Effector memory CD8-positive, alpha-beta T cell (primary cell): Measurements from ENCODE around the gene GPANK1.

ENCODE experiments used
- ATAC-seq: fragments of 150-1000 bp; cut with Tn5 transposase; replicated peaks from 2 replicates; pipeline ENCODE4 v1.10.0; 2021; ENCODE audit warnings: mild to moderate bottlenecking, moderate library complexity
- DNase-seq, 3 experiments: peaks; one replicate each; pipeline ENCODE4 v3.0.0; 2021
- H3K27ac Mint-ChIP-seq, 2 donors: one replicate each; pipeline ENCODE4 v1.8.0; 2022; ENCODE audit warnings: mild to moderate bottlenecking in 2 of 2, mixed read lengths in 2 of 2, moderate library complexity in 2 of 2
- H3K27me3 Mint-ChIP-seq, 2 donors: one replicate each; pipeline ENCODE4 v1.8.0; 2022; ENCODE audit warnings: mixed read lengths in 2 of 2
- H3K36me3 Mint-ChIP-seq: one replicate; pipeline ENCODE4 v1.8.0; 2022; ENCODE audit warnings: mild to moderate bottlenecking, moderate library complexity, mixed read lengths; ENCODE audit not compliant: insufficient read depth
- H3K4me1 Mint-ChIP-seq, 2 donors: one replicate each; pipeline ENCODE4 v1.8.0; 2022; ENCODE audit warnings: low read depth in 2 of 2, mixed read lengths in 2 of 2
- H3K4me3 Mint-ChIP-seq, 2 donors: one replicate each; pipeline ENCODE4 v1.8.0; 2022; ENCODE audit warnings: mild to moderate bottlenecking in 2 of 2, mixed read lengths in 2 of 2, moderate library complexity in 2 of 2
- H3K9me3 Mint-ChIP-seq, 2 donors: one replicate each; pipeline ENCODE4 v1.8.0; 2022; ENCODE audit warnings: mixed read lengths in 2 of 2

The GPANK1 gene

DNA sequence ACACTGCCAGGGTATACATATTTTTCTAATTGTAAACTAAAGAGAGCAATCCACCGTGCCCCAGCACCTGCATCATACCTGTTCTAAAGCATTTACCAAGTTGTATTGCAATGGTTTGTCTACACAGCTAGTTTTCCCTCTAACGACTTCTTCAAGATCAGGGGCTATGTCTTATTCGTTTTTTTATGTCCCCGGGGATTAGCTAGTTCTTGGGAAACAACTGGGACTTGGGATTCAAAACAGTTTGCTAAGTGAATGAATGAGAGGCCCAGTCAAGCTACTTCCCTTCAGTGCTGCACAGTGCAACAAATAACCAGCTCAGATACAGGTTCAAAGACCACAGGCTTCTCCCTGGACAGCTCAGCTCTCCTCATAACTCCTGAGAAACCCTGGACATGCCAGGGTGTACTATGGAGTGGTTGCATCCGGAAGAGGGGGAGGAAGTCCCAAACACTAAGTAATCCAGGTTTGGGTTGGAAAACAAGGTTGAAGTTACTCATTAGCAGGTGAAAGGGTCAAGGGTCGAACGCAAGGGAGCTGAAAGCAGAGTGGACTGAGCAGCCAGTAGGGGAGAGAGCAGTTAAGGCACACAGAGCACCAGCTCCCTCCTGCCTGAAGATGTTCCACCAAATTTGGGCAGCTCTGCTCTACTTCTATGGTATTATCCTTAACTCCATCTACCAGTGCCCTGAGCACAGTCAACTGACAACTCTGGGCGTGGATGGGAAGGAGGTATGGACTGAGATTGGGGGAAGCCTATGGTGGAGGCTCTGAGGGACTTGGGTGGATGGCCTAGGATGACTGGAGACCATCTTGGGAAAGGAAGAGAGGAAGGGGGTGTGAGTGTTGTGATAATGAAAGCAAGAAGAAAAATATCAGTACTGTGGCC is 9.2 kb downstream of the GPANK1 start, which contains the start of gene APOM:
APOM (plus strand) TSS at position 546 of the 889 bp plus-strand sequence; CDS start at position 619, 73 bp downstream.
- Mint-ChIP-seq H3K4me3 (peak within 1 kb of the TSS in 1 of 2 donors; percentile 20), H3K27me3 (no peaks in the 10 kb centered on the region), H3K36me3 (peaks cover 32% of the 10 kb centered on the region), H3K27ac (peak within 1 kb of the TSS; percentile 49 to 85), H3K4me1 (peaks cover 50 to 55% of the 10 kb centered on the region in 2 donors), H3K9me3 (no peaks in the 10 kb centered on the region)
- ATAC-seq (no peak), DNase-seq (no peak)

GRCh38 chr6:31654574-31655348 is 10.0 kb downstream of the GPANK1 start:
- no peaks in the 10 kb centered on the region for H3K9me3 Mint-ChIP-seq
- DNase-seq = no peak
- peaks cover 45 to 51% of the 10 kb centered on the region in 2 donors for H3K4me1 Mint-ChIP-seq
- peak overlapping the region in 1 of 2 donors; percentile 49 for H3K27ac Mint-ChIP-seq
- peaks cover 33% of the 10 kb centered on the region for H3K36me3 Mint-ChIP-seq
- H3K27me3 Mint-ChIP-seq = no peaks in the 10 kb centered on the region
- H3K4me3 Mint-ChIP-seq = no peak overlapping the region
- no peak for ATAC-seq

DNA sequence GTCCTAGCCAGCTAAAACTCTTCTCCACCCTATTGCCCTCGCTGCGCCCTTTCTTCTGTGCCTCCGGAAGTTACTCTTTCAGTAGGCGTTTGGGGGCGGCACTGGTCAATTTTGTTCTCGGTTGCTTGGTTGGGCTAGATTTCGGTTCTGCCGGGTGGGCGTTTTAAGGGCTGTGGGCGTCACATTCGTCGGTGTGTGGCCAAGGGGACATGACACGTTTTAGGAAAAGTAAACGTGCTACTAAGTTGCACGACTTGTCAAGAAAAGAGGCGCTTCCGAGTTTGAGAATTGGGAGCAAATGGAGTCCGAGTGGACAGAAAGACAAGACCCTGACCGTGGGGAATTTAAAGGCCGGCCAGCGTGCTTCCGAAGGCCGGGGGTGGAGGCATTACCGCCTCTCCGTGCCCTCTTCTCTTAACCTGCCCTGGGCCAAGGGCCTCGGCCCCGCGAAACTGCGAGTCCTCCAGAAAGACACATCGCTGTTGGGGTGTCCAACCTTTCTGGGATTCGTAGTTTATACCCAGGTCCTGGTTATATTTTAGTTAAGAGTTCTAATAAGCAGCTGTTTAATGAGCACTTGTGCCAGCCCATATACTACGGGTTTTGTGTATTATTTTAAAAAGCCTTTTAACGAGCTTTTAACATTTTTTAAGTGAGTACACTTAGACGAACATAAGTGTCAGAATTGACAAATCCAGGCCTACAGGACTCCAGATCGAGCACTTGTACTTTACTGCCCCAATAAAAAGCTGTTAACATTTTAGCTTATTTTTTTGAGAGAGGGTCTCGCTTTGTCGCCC is 11.7 kb downstream of the GPANK1 start:
- peak; percentile 73 for ATAC-seq
- Mint-ChIP-seq H3K27ac (peak overlapping the region; percentile 98 to 99), H3K4me1 (peaks cover 33 to 42% of the 10 kb centered on the region in 2 donors), H3K27me3 (no peaks in the 10 kb centered on the region), H3K4me3 (peak overlapping the region; percentile 89 to 97), H3K36me3 (peaks cover 41% of the 10 kb centered on the region), H3K9me3 (no peaks in the 10 kb centered on the region)
- peak in 1 of 3 experiments; percentile 83 for DNase-seq

- Mint-ChIP-seq H3K27ac (peak overlapping the region; percentile 98 to 99), H3K27me3 (no peaks in the 10 kb centered on the region), H3K9me3 (no peaks in the 10 kb centered on the region), H3K4me3 (peak overlapping the region; percentile 89 to 97), H3K4me1 (peaks cover 27 to 35% of the 10 kb centered on the region in 2 donors), H3K36me3 (peaks cover 52% of the 10 kb centered on the region)
- DNase-seq (no peak), ATAC-seq (no peak)
These were observed 13.1 kb downstream of the GPANK1 start for GRCh38 chr6:31651602-31652191.

DNA sequence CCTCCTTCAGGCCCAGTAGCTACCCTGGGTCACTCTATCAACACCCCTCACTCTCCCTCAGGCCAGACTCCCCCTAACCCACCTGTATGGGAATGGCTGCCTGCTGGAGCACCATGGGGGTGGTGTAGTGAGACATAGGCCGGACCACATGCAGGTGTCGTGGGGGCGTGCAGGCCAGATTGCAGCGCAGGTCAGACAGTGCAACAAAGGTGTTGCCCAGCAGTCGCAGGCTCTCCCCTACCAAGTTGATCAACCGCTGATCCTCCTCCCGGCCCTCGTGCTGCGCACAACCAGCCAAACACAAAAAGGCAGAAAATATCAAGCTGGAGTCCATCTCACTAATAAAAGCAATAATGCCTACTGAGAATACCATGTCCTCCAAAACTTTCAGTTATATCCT is 19.5 kb downstream of the GPANK1 start:
- peaks cover 82% of the 10 kb centered on the region for H3K36me3 Mint-ChIP-seq
- no peak overlapping the region for H3K4me3 Mint-ChIP-seq
- ATAC-seq = no peak
- peak overlapping the region; percentile 58 to 82 for H3K27ac Mint-ChIP-seq
- no peaks in the 10 kb centered on the region for H3K27me3 Mint-ChIP-seq
- H3K4me1 Mint-ChIP-seq = peaks cover 4 to 11% of the 10 kb centered on the region in 2 donors
- DNase-seq = no peak
- H3K9me3 Mint-ChIP-seq = no peaks in the 10 kb centered on the region

DNA sequence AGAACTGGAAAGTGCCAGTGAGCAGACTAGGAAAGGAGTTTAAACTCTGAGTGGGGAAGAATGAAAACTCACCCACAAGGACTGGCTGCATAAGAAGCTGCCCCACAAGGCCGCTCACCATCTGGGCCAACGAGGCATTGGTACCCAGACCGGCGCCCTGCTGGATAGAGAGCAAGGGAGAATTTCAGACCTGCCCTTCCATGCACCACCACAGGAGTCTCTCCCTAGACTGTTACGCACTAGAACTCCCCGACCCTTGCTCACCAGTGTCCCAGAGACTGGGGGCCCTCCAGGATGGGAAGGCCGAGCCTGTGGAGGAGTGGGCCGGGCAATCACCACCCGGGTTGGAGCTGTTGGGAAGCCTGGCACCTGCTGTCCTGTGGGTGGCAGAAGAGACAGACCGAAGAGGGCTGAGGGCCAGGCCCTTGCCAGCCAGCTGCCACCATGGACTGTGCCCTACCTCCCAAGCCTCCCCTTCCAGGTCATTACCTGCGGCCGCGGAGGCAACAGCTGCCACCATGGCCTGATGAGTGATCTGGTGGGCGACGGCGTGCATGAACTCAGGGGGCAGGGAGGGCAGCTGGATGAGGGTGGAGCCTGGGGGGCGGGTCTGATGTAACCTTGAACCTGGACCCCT is 20.9 kb downstream of the GPANK1 start:
- H3K27ac Mint-ChIP-seq = no peak overlapping the region
- H3K4me3 Mint-ChIP-seq = no peak overlapping the region
- H3K27me3 Mint-ChIP-seq = no peaks in the 10 kb centered on the region
- H3K4me1 Mint-ChIP-seq = peaks cover 3 to 6% of the 10 kb centered on the region in 2 donors
- DNase-seq (no peak), ATAC-seq (no peak)
- H3K36me3 Mint-ChIP-seq = peaks cover 79% of the 10 kb centered on the region
- no peaks in the 10 kb centered on the region for H3K9me3 Mint-ChIP-seq

DNA sequence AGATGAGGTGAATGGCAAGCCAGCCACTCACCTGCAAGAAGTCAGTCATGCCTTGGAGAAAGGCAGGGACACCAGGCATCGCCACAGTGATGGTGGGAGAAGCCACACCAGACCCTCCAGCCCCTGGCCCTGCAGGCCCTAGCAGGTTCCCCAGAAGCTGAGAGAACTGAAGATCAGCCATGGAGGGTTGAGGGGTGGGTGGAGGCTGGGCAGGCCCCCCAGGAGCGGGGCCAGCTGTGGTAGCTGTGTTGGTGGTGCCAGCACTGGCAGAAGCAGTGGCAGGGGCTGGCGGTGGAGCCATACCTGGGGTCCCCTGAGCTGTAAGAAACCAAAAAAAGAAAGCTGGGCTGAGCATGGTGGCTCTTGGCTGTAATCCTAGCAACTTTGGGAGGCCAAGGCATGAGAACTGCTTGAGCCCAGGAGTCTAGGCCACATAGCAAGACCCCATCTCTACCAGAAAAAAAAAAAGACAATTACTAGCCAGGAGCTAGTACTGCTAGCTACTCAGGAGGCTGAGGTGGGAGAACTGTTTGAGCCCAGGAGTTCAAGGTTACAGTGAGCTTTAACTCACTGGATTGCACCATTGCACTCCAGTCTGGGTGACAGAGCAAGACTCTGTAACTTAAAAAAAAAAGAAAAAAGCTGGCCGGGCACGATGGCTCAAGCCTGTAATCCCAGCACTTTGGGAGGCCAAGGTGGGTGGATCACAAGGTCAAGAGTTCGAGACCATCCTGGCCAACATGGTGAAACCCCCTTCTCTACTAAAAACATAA is 21.8 kb downstream of the GPANK1 start:
- Mint-ChIP-seq H3K4me1 (peaks cover 3% of the 10 kb centered on the region in 2 donors), H3K27me3 (no peaks in the 10 kb centered on the region), H3K36me3 (peaks cover 80% of the 10 kb centered on the region), H3K4me3 (no peak overlapping the region), H3K9me3 (no peaks in the 10 kb centered on the region), H3K27ac (no peak overlapping the region)
- ATAC-seq = no peak
- no peak for DNase-seq

GRCh38 chr6:31641370-31641769 is 23.4 kb downstream of the GPANK1 start:
- H3K9me3 Mint-ChIP-seq = no peaks in the 10 kb centered on the region
- ATAC-seq (no peak), DNase-seq (no peak)
- no peak overlapping the region for H3K4me3 Mint-ChIP-seq
- H3K36me3 Mint-ChIP-seq = peaks cover 81% of the 10 kb centered on the region
- H3K27me3 Mint-ChIP-seq = no peaks in the 10 kb centered on the region
- peaks cover 3% of the 10 kb centered on the region in 2 donors for H3K4me1 Mint-ChIP-seq
- H3K27ac Mint-ChIP-seq = peak overlapping the region; percentile 25 to 66

DNA sequence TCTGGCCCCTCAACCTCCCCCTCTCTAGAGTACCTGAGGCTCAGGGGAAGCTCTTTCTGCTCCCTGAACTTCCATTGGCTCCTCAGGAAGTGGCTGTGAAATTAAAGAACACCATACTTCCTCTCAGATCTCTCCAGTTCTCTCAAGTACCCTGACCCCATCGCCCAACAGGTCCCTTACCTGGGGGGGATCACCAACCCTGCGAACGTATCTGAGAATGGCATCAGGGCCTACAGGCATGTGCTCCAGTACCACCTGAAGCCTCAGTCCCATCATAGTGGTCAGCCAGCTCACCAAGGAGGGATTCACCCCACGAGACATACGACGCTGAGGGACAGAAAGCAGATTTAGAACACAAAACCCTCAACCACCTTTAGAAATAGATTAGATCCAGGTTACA is 24.2 kb downstream of the GPANK1 start:
- no peaks in the 10 kb centered on the region for H3K9me3 Mint-ChIP-seq
- peaks cover 81% of the 10 kb centered on the region for H3K36me3 Mint-ChIP-seq
- no peak for DNase-seq
- ATAC-seq = no peak
- no peaks in the 10 kb centered on the region for H3K27me3 Mint-ChIP-seq
- H3K4me3 Mint-ChIP-seq = no peak overlapping the region
- H3K27ac Mint-ChIP-seq = peak overlapping the region in 1 of 2 donors; percentile 66
- H3K4me1 Mint-ChIP-seq = peaks cover 3% of the 10 kb centered on the region in 2 donors

GRCh38 chr6:31639449-31639861 is 25.3 kb downstream of the GPANK1 start:
- no peak overlapping the region for H3K27ac Mint-ChIP-seq
- ATAC-seq = no peak
- H3K4me1 Mint-ChIP-seq = peaks cover 0 to 3% of the 10 kb centered on the region in 2 donors
- DNase-seq = no peak
- no peaks in the 10 kb centered on the region for H3K9me3 Mint-ChIP-seq
- H3K36me3 Mint-ChIP-seq = peaks cover 81% of the 10 kb centered on the region
- H3K27me3 Mint-ChIP-seq = no peaks in the 10 kb centered on the region
- no peak overlapping the region for H3K4me3 Mint-ChIP-seq

- Mint-ChIP-seq H3K4me3 (no peak overlapping the region), H3K4me1 (peaks cover 0 to 3% of the 10 kb centered on the region in 2 donors), H3K36me3 (peaks cover 82% of the 10 kb centered on the region), H3K9me3 (no peaks in the 10 kb centered on the region), H3K27me3 (no peaks in the 10 kb centered on the region), H3K27ac (peak overlapping the region in 1 of 2 donors; percentile 55)
- ATAC-seq (no peak), DNase-seq (no peak)
These were observed 25.8 kb downstream of the GPANK1 start for GRCh38 chr6:31639043-31639442.
